Liver (tissue), 9 donors: ENCODE data around the gene RXRB. TPM values are rescaled to one million over a fixed set of nuclear protein-coding genes. Genes with fewer than 3 reads are reported as not detected.

Experiments
- DNase-seq: peaks from one replicate; pipeline ENCODE4 v3.0.0-alpha.2; 2017; ENCODE audit warnings: low spot score
- H3K27ac ChIP-seq, 2 donors: one replicate each; pipeline ENCODE4 v1.7.0; 2013; ENCODE audit warnings: inconsistent platforms in 2 of 2, low read length in 2 of 2, control low read depth in 1 of 2, low read depth in 1 of 2, mild to moderate bottlenecking in 1 of 2
- H3K27me3 ChIP-seq, 4 donors: one replicate each; pipeline versions ENCODE4 v1.6.1 to v1.7.0; 2013; ENCODE audit warnings: low read length in 3 of 4, inconsistent platforms in 1 of 4, mild to moderate bottlenecking in 1 of 4, moderate library complexity in 1 of 4; ENCODE audit not compliant: control insufficient read depth in 4 of 4, insufficient read depth in 4 of 4
- H3K36me3 ChIP-seq, 4 donors: one replicate each; pipeline versions ENCODE4 v1.6.1 to v1.7.0; 2013; ENCODE audit warnings: low read length in 3 of 4, mild to moderate bottlenecking in 3 of 4, low read depth in 1 of 4, moderate library complexity in 1 of 4; ENCODE audit not compliant: control insufficient read depth in 4 of 4, insufficient read depth in 3 of 4
- H3K4me1 ChIP-seq, 4 donors: one replicate each; pipeline versions ENCODE4 v1.6.1 to v1.7.0; 2013; ENCODE audit warnings: low read length in 3 of 4, mild to moderate bottlenecking in 3 of 4, moderate library complexity in 1 of 4; ENCODE audit not compliant: control insufficient read depth in 4 of 4, insufficient read depth in 4 of 4
- H3K4me3 ChIP-seq, 3 donors: one replicate each; pipeline versions ENCODE4 v1.6.1 to v1.7.0; 2013; ENCODE audit warnings: low read length in 3 of 3, control low read depth in 1 of 3, low read depth in 1 of 3, mild to moderate bottlenecking in 1 of 3
- H3K9ac ChIP-seq, 2 donors: one replicate each; pipeline ENCODE4 v1.7.0; 2013; ENCODE audit warnings: low read length in 2 of 2, mild to moderate bottlenecking in 2 of 2, moderate library complexity in 2 of 2, control low read depth in 1 of 2, low read depth in 1 of 2
- H3K9me3 ChIP-seq, 4 donors: one replicate each; pipeline versions ENCODE4 v1.6.1 to v1.7.0; 2013; ENCODE audit warnings: low read length in 3 of 4; ENCODE audit not compliant: control insufficient read depth in 4 of 4
- EGR1 ChIP-seq, 2 donors: IDR thresholded peaks; 2 replicates each; pipeline ENCODE4 v1.6.1; 2016 to 2018; ENCODE audit warnings: antibody characterized with exemption in 2 of 2, low read depth in 2 of 2
- FOXA1 ChIP-seq: IDR thresholded peaks from 2 replicates; pipeline ENCODE4 v1.6.1; 2016; ENCODE audit warnings: antibody characterized with exemption
- FOXA2 ChIP-seq: IDR thresholded peaks from 2 replicates; pipeline ENCODE4 v1.6.1; 2016; ENCODE audit warnings: antibody characterized with exemption
- GABPA ChIP-seq, 2 donors: IDR thresholded peaks in 1 of 2; conservative IDR thresholded peaks in 1 of 2; 2 replicates each; pipeline ENCODE4 v1.6.1; 2016; ENCODE audit warnings: antibody characterized with exemption in 2 of 2, mild to moderate bottlenecking in 1 of 2, moderate library complexity in 1 of 2
- HNF4A ChIP-seq, 2 donors: conservative IDR thresholded peaks; 2 replicates each; pipeline ENCODE4 v1.6.1; 2016; ENCODE audit warnings: antibody characterized with exemption in 2 of 2, mild to moderate bottlenecking in 2 of 2
- HNF4G ChIP-seq: IDR thresholded peaks from 2 replicates; pipeline ENCODE4 v1.6.1; 2016; ENCODE audit warnings: antibody characterized with exemption
- JUND ChIP-seq, 2 donors: IDR thresholded peaks; 2 replicates each; pipeline ENCODE4 v1.6.1; 2016; ENCODE audit warnings: antibody characterized with exemption in 2 of 2
- NR2F2 ChIP-seq: IDR thresholded peaks from 2 replicates; pipeline ENCODE4 v1.6.1; 2016; ENCODE audit warnings: antibody characterized with exemption
- RAD21 ChIP-seq, 2 donors: IDR thresholded peaks; 2 replicates each; pipeline ENCODE4 v1.6.1; 2016; ENCODE audit warnings: antibody characterized with exemption in 2 of 2, mild to moderate bottlenecking in 2 of 2
- RXRA ChIP-seq, 2 donors: IDR thresholded peaks; 2 replicates each; pipeline ENCODE4 v1.6.1; 2017 to 2018; ENCODE audit warnings: antibody characterized with exemption in 2 of 2, mild to moderate bottlenecking in 1 of 2
- SP1 ChIP-seq: IDR thresholded peaks from 2 replicates; pipeline ENCODE4 v1.6.1; 2018; ENCODE audit warnings: antibody characterized with exemption, mild to moderate bottlenecking
- TAF1 ChIP-seq: conservative IDR thresholded peaks from 2 replicates; pipeline ENCODE4 v1.6.1; 2016; ENCODE audit warnings: antibody characterized with exemption, mild to moderate bottlenecking
- YY1 ChIP-seq: IDR thresholded peaks from 2 replicates; pipeline ENCODE4 v1.6.1; 2016; ENCODE audit warnings: antibody characterized with exemption, mild to moderate bottlenecking
- WGBS: extraction: QIAGEN DNeasy Blood & Tissue Kit; methylation state at CpG from one replicate; pipeline ENCODE4 v1.1.7; 2013; 5-methylcytosine and 5-hydroxymethylcytosine counted together
- polyA plus RNA-seq, 2 donors: library from polyadenylated mRNA; stranded (reverse) in 1 of 2; unstranded in 1 of 2; fragments of 200-250 nt in 1 of 2; fragments of >200 nt in 1 of 2; fragmentation: Nextera tagmentation in 1 of 2; extraction: Ambion mirVana in 1 of 2; gene quantifications; one replicate each; pipeline versions ENCODE4 v1.2.1 to v1.2.3, GENCODE V29; 2013 to 2015
- total RNA-seq, 2 donors: library from RNA; depleted of rRNA; stranded (reverse); fragments of >200 nt; gene quantifications; one replicate each; pipeline ENCODE4 v1.2.3, GENCODE V29; 2014
- TF ChIP-seq, protein P1 (sequence below): IDR thresholded peaks from 2 replicates; pipeline ENCODE4 v1.6.1; 2016; ENCODE audit warnings: antibody characterized with exemption
- TF ChIP-seq, protein P2 (sequence below): IDR thresholded peaks from 2 replicates; pipeline ENCODE4 v1.6.1; 2016; ENCODE audit warnings: antibody characterized with exemption, mild to moderate bottlenecking
- TF ChIP-seq, protein P3 (sequence below): fragments of 150-350 bp; IDR thresholded peaks from 2 replicates; pipeline ENCODE4 v1.5.1; 2017; ENCODE audit warnings: improper control_type of control experiment, low read depth, low read length; ENCODE audit not compliant: missing input control
- TF ChIP-seq, protein P4 (sequence below): IDR thresholded peaks from 2 replicates; pipeline ENCODE4 v1.6.1; 2016; ENCODE audit warnings: antibody characterized with exemption
- TF ChIP-seq, protein P5 (sequence below): IDR thresholded peaks from 2 replicates; pipeline ENCODE4 v1.6.1; 2016; ENCODE audit warnings: antibody characterized with exemption
- donor health status: healthy.
- donor health status: healthy.
- donor health status: healthy.
- donor health status: healthy.
- donor health status: healthy.

RXRB gene
- total and polyA plus RNA-seq, 4 donors: 7.7 to 19.4 (median 11.7) TPM

DNA sequence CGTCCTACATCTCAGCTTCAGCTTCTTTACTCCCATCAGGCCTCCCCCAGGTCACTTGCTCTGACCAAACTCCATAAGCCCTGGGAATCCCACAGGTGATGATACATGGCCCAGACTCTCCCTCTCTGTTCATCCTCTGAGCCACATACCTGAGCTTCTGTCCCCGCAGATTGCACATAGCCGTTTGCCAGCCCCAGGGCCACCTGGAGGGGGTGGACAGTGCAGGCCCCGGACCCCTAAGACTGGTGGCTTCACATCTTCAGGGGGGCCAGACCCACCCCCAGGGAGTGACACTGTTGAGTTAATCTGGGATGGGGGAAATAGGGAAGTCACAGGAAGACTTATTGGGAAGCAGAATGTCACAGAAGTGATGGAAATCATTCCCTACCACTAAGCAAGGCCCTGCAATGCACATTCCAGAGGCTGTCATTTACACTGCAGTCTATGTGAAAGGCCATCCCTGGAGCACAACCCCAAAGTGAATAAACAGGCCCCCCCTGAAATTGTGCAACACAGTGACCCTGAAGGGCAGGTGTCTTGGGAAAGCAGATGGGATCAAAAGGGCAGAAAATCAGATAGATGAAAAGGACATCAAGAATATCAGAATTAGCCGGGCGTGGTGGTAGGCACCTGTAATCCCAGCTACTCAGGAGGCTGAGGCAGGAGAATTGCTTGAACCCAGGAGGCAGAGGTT lies 2.2 kb downstream of the RXRB start:
- Histone ChIP-seq H3K4me3 (no peak overlapping the region), H3K27ac (peak overlapping the region in 1 of 2 donors; percentile 15), H3K27me3 (no peaks in the 10 kb centered on the region), H3K4me1 (peaks cover 8 to 65% (median 53%) of the 10 kb centered on the region in 4 donors), H3K36me3 (peaks cover 3 to 44% (median 34%) of the 10 kb centered on the region in 4 donors), H3K9me3 (no peaks in the 10 kb centered on the region), H3K9ac (no peak overlapping the region)
- DNase-seq: no peak
- TF ChIP-seq EGR1 (IDR thresholded peaks at IDR 0.05; ENCODE audit: low read depth in 2 of 2) (no peak), TAF1 (no peak), YY1 (peak; percentile 49), HNF4A (conservative IDR thresholded peaks at IDR 0.05) (peak; percentile 86), FOXA1 (peak; percentile 33), JUND (IDR thresholded peaks at IDR 0.05) (peak in 1 of 2 donors; percentile 48), FOXA2 (peak; percentile 33), GABPA (IDR thresholded peaks at IDR 0.05 in 1 of 2, conservative IDR thresholded peaks at IDR 0.05 in 1 of 2) (peak in 1 of 2 donors; percentile 50), SP1 (peak; percentile 90), HNF4G (peak; percentile 30), RXRA (IDR thresholded peaks at IDR 0.05) (peak; percentile 90 to 93), RAD21 (IDR thresholded peaks at IDR 0.05) (no peak), NR2F2 (peak; percentile 72)
- TF ChIP-seq, protein P1, sequence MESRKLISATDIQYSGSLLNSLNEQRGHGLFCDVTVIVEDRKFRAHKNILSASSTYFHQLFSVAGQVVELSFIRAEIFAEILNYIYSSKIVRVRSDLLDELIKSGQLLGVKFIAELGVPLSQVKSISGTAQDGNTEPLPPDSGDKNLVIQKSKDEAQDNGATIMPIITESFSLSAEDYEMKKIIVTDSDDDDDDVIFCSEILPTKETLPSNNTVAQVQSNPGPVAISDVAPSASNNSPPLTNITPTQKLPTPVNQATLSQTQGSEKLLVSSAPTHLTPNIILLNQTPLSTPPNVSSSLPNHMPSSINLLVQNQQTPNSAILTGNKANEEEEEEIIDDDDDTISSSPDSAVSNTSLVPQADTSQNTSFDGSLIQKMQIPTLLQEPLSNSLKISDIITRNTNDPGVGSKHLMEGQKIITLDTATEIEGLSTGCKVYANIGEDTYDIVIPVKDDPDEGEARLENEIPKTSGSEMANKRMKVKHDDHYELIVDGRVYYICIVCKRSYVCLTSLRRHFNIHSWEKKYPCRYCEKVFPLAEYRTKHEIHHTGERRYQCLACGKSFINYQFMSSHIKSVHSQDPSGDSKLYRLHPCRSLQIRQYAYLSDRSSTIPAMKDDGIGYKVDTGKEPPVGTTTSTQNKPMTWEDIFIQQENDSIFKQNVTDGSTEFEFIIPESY: peak; percentile 76
- TF ChIP-seq, protein P2, sequence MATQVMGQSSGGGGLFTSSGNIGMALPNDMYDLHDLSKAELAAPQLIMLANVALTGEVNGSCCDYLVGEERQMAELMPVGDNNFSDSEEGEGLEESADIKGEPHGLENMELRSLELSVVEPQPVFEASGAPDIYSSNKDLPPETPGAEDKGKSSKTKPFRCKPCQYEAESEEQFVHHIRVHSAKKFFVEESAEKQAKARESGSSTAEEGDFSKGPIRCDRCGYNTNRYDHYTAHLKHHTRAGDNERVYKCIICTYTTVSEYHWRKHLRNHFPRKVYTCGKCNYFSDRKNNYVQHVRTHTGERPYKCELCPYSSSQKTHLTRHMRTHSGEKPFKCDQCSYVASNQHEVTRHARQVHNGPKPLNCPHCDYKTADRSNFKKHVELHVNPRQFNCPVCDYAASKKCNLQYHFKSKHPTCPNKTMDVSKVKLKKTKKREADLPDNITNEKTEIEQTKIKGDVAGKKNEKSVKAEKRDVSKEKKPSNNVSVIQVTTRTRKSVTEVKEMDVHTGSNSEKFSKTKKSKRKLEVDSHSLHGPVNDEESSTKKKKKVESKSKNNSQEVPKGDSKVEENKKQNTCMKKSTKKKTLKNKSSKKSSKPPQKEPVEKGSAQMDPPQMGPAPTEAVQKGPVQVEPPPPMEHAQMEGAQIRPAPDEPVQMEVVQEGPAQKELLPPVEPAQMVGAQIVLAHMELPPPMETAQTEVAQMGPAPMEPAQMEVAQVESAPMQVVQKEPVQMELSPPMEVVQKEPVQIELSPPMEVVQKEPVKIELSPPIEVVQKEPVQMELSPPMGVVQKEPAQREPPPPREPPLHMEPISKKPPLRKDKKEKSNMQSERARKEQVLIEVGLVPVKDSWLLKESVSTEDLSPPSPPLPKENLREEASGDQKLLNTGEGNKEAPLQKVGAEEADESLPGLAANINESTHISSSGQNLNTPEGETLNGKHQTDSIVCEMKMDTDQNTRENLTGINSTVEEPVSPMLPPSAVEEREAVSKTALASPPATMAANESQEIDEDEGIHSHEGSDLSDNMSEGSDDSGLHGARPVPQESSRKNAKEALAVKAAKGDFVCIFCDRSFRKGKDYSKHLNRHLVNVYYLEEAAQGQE: peak; percentile 85
- TF ChIP-seq, protein P3, sequence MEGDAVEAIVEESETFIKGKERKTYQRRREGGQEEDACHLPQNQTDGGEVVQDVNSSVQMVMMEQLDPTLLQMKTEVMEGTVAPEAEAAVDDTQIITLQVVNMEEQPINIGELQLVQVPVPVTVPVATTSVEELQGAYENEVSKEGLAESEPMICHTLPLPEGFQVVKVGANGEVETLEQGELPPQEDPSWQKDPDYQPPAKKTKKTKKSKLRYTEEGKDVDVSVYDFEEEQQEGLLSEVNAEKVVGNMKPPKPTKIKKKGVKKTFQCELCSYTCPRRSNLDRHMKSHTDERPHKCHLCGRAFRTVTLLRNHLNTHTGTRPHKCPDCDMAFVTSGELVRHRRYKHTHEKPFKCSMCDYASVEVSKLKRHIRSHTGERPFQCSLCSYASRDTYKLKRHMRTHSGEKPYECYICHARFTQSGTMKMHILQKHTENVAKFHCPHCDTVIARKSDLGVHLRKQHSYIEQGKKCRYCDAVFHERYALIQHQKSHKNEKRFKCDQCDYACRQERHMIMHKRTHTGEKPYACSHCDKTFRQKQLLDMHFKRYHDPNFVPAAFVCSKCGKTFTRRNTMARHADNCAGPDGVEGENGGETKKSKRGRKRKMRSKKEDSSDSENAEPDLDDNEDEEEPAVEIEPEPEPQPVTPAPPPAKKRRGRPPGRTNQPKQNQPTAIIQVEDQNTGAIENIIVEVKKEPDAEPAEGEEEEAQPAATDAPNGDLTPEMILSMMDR: no peak
- TF ChIP-seq, protein P4, sequence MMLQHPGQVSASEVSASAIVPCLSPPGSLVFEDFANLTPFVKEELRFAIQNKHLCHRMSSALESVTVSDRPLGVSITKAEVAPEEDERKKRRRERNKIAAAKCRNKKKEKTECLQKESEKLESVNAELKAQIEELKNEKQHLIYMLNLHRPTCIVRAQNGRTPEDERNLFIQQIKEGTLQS: no peak
- TF ChIP-seq, protein P5, sequence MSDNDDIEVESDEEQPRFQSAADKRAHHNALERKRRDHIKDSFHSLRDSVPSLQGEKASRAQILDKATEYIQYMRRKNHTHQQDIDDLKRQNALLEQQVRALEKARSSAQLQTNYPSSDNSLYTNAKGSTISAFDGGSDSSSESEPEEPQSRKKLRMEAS: peak; percentile 63
- WGBS: 51% methylated on average over 6 of the region's 6 CpGs
